Measurements from ENCODE around the gene TTLL3. TPM values are rescaled to one million over a fixed set of nuclear protein-coding genes. Genes with fewer than 3 reads are reported as not detected.
A peak's percentile ranks its signal among the peaks of the same experiment; 100 is the strongest.

TTLL3 gene
- total and polyA plus RNA-seq, 2 of the 8 experiments (the other 6 are each of a cell fraction or from before 2014, with no cell fraction given), result 5.9 to 8.9 TPM

DNA sequence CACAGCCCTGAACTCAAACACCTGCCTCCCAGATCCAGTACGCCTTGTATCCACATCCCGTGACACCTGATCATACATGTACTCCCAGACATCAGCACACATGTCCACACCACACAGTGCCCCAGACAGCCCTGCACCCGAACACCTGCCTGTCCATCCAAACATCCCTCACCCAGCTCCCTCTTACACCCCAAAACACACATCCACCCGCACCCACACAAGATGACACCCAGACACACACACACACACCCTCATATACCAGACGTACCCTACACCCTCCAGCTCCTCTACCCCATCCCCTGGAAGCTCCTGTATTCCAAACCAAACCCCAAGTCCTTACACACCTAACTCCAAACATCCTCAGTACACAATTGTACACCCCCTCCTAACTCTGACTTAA is 41.0 kb upstream of the TTLL3 start:
- Histone ChIP-seq H3K36me3 (ENCODE audit: control insufficient read depth in 2 of 4, insufficient read depth in 4 of 4, low read length in 3 of 4) (no peaks in the 10 kb centered on the region), H3K27ac (ENCODE audit: low read depth, low read length) (no peak overlapping the region), H3K56ac (replicated peaks; ENCODE audit: insufficient read length, low read depth, low read length) (no peak overlapping the region), H4K91ac (replicated peaks; ENCODE audit: insufficient read length, low read length) (no peak overlapping the region), H2AK5ac (ENCODE audit: low read depth, low read length) (no peak overlapping the region), H2AFZ (ENCODE audit: low read length) (no peak overlapping the region), H3K9me3 (ENCODE audit: insufficient read depth in 2 of 2, low read depth in 1 of 2, low read length in 1 of 2) (no peaks in the 10 kb centered on the region), H3K4me2 (ENCODE audit: insufficient read depth in 1 of 2, low read depth in 2 of 2, low read length in 2 of 2) (peak overlapping the region; percentile 69 to 79), H3K4ac (replicated peaks; ENCODE audit: insufficient read length, low read depth, low read length) (no peak overlapping the region), H2BK12ac (ENCODE audit: low read depth, low read length) (no peak overlapping the region), H3K4me3 (ENCODE audit: extremely low read depth in 1 of 4, insufficient read depth in 2 of 4, low read depth in 3 of 4, low read length in 4 of 4) (peak overlapping the region; percentile 50 to 68 (median 52); a peak in 5 of 8 replicates), H3K23ac (ENCODE audit: insufficient read length) (no peak overlapping the region), H4K5ac (ENCODE audit: insufficient read length, low read depth, low read length) (no peak overlapping the region), H3K79me2 (ENCODE audit: control insufficient read depth in 1 of 2, insufficient read depth in 2 of 2, low read length in 2 of 2) (no peaks in the 10 kb centered on the region), H3K79me1 (ENCODE audit: low read depth, low read length) (no peaks in the 10 kb centered on the region), H3K18ac (ENCODE audit: extremely low read depth, low read length) (no peak overlapping the region), H3K27me3 (replicated peaks in 1 of 4; ENCODE audit: control insufficient read depth in 3 of 4, extremely low read depth in 1 of 4, insufficient read depth in 3 of 4, low read length in 3 of 4) (peaks cover 1 to 28% (median 23%) of the 10 kb centered on the region in 4 experiments; a peak in 6 of 7 replicates), H3K14ac (ENCODE audit: insufficient read length) (no peak overlapping the region), H2BK5ac (ENCODE audit: low read depth, low read length) (no peak overlapping the region), H3K4me1 (replicated peaks in 1 of 4; ENCODE audit: control insufficient read depth in 3 of 4, insufficient read depth in 4 of 4, low read length in 3 of 4) (peaks cover 0 to 10% (median 2%) of the 10 kb centered on the region in 4 experiments; a peak in 1 of 7 replicates), H2BK15ac (ENCODE audit: low read length) (no peak overlapping the region), H3K23me2 (ENCODE audit: low read depth, low read length) (peaks cover 7% of the 10 kb centered on the region), H3K9ac (replicated peaks in 1 of 4; ENCODE audit: extremely low read depth in 1 of 4, low read depth in 3 of 4, low read length in 3 of 4) (peak overlapping the region in 1 of 4 experiments; percentile 21; a peak in 1 of 7 replicates), H4K20me1 (replicated peaks in 1 of 2; ENCODE audit: control insufficient read depth in 1 of 2, insufficient read depth in 2 of 2, low read length in 2 of 2) (peaks cover 0 to 3% of the 10 kb centered on the region in 2 experiments), H2BK120ac (replicated peaks; ENCODE audit: low read depth, low read length) (no peak overlapping the region), H4K8ac (ENCODE audit: extremely low read depth, insufficient read depth, low read length) (no peak overlapping the region), H2BK20ac (ENCODE audit: low read length) (no peak overlapping the region)
- WGBS, 2 experiments (ENCODE audit: extremely low coverage in 1 of 2, insufficient coverage in 1 of 2, insufficient read length in 1 of 2, insufficient replicate concordance in 2 of 2, low coverage in 1 of 2, low lambda C conversion rate in 2 of 2, missing lambda C conversion rate in 1 of 2), result 80% methylated on average over 5 of the region's 5 CpGs; no CpG with 5 or more reads in 1 of the 2 experiments
- DNase-seq (ENCODE audit: low read depth in 1 of 2, low spot score in 2 of 2), result no peak
- no peak for TF ChIP-seq MAFK (IDR thresholded peaks at IDR 0.05; ENCODE audit: low read depth, low read length)
- TF ChIP-seq CBX8 (IDR thresholded peaks at IDR 0.05; ENCODE audit: borderline replicate concordance, low read depth, low read length), result no peak
- no peak for TF ChIP-seq SRF (IDR thresholded peaks at IDR 0.05; ENCODE audit: low read depth, low read length)
- TF ChIP-seq TEAD4 (IDR thresholded peaks at IDR 0.05; ENCODE audit: low read depth, low read length), result no peak
- TF ChIP-seq GTF2F1 (IDR thresholded peaks at IDR 0.05; ENCODE audit: borderline replicate concordance, low read depth, low read length), result no peak
- TF ChIP-seq HDAC6 (IDR thresholded peaks at IDR 0.05; ENCODE audit: low read depth, low read length), result no peak
- TF ChIP-seq POLR2AphosphoS5 (IDR thresholded peaks at IDR 0.05; ENCODE audit: low read depth, low read length), result no peak
- no peak for TF ChIP-seq CREB1 (IDR thresholded peaks at IDR 0.05)
- TF ChIP-seq YY1 (IDR thresholded peaks at IDR 0.05; ENCODE audit: low read depth, low read length), result no peak
- TF ChIP-seq SP4 (IDR thresholded peaks at IDR 0.05; ENCODE audit: low read length), result no peak
- TF ChIP-seq CBX5 (IDR thresholded peaks at IDR 0.05; ENCODE audit: low read depth, low read length), result no peak
- ChIA-PET CTCF (ENCODE audit: partially characterized antibody) (interaction anchor here (0.6 to 1.6 kb wide), 5 partner anchors 13 to 399 kb away, joined by 3 to 5 read pairs (median 3); no protein-coding TSS in a partner anchor), POLR2A (ENCODE audit: partially characterized antibody) (interaction anchor here (1.0 to 5.2 kb wide), 6 partner anchors 9 to 40 kb away, joined by 3 to 43 read pairs (median 8); partner anchors contain the start of genes ARPC4, OGG1 and TADA3)
- no peak for FAIRE-seq

Data from H1 (cell line).